NCI-H1092 (cell line): Measurements from ENCODE around the gene OTUD6A.
"Not testable (repeated sequence)": the region's sequence is repeated elsewhere in the genome, so short reads cannot be mapped to it uniquely, and the experiment has no call there.

Experiments
- DNase-seq: peaks from one replicate; lab custom pipeline; 2025; lab: John Stamatoyannopoulos, UW

The OTUD6A gene

GRCh38 chrX:70049406-70049805 lies 12.9 kb upstream of the OTUD6A start:
- DNase-seq = no peak

GRCh38 chrX:70049925-70050324 lies 12.3 kb upstream of the OTUD6A start, which contains the start of gene AWAT2:
TSS of gene AWAT2 (minus strand) at chrX:70049938. CDS start at chrX:70049932, 6 bp downstream.
- DNase-seq = no peak

GRCh38 chrX:70052895-70053615 lies 9.2 kb upstream of the OTUD6A start:
- DNase-seq = no peak

- no peak for DNase-seq
Observed at GRCh38 chrX:70054391-70054790, 7.9 kb upstream of the OTUD6A start.

- no peak for DNase-seq
Observed at GRCh38 chrX:70062961-70063550, 799 bp downstream of the OTUD6A start.

DNA sequence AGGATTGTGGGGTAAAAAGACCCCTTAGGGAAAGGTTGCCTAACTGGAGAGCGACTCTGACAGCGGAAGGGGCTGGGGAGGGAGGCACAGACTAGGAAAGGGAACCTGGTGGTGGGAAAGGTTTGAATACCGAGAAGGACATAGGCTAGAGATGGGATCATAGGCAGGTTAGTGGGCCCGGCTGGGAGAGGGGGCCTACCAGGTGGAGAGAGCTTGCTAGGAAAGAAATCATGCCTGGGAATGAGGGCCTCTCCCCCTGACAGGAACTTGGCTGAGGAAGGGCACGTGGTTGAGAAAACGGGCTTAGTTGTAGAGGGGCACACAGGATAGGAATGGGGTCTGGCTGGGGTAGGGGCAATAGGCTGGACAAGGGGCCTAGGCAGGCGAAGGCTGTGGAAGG lies 4.4 kb downstream of the OTUD6A start:
- no peak for DNase-seq

DNA sequence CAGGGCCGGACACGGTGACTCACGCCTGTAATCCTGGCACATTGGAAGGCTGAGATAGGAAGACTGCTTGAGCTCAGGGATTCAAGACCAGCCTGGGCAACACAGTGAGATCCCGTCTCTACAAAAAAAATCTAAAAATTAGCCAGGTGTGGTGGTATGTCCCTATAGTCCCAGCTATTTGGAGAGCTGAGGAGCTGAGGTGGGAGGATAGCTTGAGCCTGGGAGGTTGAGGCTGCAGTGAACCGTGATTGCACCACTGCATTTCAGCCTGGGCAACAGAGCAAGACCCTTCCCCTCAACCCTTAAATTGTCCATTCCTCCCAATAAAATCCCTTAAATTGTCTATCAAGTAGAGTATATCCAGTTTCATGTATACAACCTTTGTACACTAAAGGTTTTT lies 17.0 kb downstream of the OTUD6A start:
- DNase-seq = no peak

DNA sequence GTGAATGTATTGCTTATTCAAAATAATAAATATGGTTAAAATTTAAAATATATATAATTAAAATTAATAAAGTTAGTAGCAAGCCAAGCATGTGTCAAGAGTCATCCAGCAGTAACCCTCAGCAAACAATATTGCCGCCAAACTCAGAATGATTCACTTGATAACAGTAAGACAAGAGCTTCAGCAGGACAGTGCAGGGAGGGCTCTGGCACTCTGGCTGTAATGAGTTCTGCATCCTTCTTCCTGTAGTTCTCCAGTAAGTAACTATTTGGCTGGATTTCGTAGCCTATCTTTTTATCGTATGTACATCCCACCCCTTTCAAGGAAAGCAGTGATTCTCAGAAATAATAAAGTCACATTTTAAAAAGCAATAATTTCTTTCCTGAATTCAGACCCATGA lies 17.6 kb downstream of the OTUD6A start:
- no peak for DNase-seq

GRCh38 chrX:70082723-70083122 lies 20.5 kb downstream of the OTUD6A start:
- DNase-seq = no peak

GRCh38 chrX:70084592-70085240 lies 22.5 kb downstream of the OTUD6A start:
- no peak for DNase-seq

GRCh38 chrX:70087857-70088630 lies 25.8 kb downstream of the OTUD6A start:
- no peak for DNase-seq

- no peak for DNase-seq
Observed at GRCh38 chrX:70088751-70089150, 26.5 kb downstream of the OTUD6A start.

DNA sequence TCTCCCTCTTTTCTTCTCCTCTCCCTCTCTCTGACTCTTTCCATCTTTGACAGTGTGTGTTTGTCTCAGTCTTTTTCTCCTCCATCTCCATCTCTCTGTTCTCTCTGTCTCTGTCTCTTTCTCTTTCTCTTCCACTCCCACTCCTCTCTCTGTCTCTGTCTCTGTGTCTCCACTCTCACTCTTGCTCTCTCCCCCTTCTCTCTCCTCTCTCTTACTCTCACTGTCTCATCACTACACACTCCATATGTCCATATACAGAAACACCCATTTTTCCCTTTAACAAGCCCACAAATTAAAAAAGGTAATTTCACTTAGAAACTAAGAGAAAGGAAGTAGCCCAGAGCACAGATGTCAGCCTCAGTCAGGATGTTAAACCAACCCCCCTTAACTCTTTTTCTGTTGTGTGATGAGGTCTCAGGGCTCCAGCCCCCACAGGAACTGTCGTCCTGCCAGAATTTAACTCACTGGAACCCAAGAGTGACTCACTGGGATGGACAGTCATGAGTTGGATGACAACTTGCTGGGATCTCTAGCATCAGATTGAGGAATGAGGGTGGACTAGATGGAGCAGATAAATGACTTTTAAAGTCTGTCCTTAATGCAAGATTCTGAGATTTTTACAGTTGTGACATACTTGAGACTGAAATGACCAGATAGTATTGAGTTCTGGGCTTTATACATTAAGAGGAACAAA lies 27.5 kb downstream of the OTUD6A start:
- no peak for DNase-seq

DNA sequence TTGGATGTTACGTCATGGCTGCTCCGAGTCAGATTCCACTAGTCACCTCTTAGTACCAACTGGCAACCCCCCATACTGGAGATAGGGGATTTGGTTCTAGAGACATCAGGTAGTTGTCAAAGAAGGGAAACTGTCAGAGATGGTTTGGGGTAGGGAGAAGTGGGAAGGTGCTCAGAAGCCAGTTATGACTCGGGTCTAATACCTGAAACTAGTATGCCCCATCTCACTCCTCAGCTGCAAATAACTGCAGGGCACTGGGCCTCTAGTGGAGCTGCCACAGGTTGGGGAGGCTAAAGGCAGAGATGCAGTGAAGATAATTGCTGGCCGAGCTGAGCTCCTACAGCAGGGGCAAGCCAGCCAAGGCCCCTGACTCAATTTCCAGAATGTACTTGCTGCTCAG lies 30.0 kb downstream of the OTUD6A start:
- DNase-seq = no peak

- DNase-seq = no peak
Observed at GRCh38 chrX:70096052-70096451, 33.8 kb downstream of the OTUD6A start.

DNA sequence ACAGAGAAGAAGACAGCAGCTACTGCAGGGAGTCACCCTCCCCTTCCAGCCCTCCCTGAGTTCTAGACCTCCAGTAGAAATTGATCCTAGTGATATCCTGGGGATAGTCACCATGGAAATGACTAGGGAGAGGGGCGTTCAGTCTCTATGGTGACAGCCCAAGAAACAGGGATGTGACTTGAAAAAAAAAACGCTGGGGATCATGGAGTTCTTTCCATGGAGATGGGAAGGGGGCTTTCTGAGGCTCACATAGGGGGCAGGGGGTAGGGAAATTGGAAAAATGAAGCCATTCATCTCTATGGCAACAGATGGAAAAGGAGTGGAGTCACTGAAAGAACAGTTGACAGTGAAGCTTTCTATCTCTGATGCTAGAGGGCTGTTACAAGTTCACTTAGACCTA lies 43.0 kb downstream of the OTUD6A start:
- no peak for DNase-seq

DNA sequence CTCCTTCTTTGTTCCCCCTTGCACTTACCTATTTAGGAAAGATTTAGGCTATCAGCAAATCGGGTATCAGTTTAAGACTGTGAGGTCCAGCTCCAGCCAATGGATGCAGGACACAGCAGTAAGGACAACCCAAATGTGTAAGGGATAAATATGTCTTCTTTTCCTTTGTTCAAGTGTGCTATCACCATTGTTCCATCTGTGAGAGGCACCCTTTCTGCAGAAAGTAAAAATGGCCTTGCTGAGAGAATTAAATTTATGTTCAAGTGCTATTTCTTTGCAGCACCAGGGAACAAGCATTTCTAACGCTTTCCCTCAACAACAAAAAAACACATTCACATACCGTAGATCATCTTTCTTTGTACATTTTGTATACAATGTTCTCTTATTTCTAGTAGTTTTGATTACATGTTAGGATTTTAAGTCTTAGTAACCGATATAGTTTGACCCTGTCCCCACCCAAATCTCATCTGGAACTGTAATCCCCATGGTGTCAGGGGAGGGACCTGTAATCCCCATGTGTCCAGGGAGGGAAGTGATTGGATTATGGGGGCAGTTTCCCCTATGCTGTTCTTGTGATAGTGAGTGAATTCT lies 49.3 kb downstream of the OTUD6A start:
- not testable (repeated sequence) for DNase-seq
